ENCODE results near the gene GK.
"Not testable (repeated sequence)": the region's sequence is repeated elsewhere in the genome, so short reads cannot be mapped to it uniquely, and the experiment has no call there.

Gene GK

DNA sequence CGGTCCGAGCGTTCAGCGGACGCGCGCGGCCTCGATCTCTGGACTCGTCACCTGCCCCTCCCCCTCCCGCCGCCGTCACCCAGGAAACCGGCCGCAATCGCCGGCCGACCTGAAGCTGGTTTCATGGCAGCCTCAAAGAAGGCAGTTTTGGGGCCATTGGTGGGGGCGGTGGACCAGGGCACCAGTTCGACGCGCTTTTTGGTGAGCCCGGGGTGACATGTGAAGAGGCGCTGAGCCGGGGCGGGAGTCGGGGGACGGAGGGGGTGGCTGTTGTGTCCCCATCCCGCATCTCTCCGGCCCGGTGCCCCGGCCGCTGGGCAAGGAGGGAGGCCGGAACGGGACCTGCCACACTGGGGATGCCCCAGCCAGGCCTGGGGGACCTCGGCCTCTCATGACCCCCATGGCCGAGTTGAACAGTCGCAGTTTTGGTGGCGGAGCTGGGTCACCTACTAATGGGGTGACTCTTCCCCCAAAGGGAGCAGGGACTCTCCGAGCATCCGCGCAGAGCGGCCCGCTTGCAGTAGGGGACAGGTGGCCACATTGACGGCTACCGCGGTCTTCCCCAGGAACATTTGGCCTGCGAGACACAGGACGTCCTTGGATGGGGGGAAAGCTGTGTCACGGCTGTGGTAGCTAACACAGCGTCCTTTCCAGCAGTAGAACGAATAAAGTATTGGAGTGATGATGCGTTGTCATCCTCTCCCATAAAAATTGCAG lies at the start of gene GK:
TSS of gene GK (plus strand) at position 9 of the 717 bp plus-strand sequence. CDS start at position 124, 115 bp downstream.
- DNase-seq = peak in 2 of 4 experiments; percentile 2 to 21

DNA sequence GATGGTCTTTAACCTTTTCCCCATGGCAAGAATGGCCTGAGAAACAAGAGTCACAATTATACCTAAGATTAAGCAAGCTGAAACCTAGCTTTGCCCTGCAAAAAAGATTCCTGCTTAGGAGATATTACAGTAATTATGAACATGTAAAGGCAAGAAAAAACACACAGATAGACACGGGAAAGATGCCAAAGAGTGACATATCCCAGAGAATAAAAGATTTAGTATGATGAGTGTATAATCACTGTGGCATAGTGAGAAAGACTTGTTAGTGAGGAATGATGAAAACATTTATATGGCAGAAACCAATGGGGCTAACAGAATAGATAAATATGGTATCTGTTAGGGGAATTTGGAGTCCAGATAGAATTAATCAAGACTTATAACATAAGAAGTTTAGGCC lies 46.1 kb upstream of the GK start:
- DNase-seq = no peak

DNA sequence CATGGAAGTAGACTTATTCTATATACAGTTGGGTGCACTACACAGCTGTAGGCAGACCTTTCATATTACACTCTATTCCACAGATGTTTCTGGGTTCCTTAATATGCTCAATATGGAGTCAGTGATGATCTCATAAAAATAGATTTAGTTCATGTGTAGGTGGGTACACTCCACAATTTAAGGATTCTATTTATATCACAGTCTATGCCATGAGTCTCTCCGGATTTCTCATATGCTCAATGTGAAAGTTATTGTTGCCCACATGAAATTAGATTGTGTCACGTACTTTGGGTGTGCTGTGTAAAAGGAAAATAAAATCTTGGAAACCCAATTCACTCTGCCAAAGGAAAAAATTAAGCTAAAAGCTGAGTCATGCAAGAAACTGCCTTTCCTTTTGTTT lies 43.2 kb upstream of the GK start:
- no peak for DNase-seq

DNA sequence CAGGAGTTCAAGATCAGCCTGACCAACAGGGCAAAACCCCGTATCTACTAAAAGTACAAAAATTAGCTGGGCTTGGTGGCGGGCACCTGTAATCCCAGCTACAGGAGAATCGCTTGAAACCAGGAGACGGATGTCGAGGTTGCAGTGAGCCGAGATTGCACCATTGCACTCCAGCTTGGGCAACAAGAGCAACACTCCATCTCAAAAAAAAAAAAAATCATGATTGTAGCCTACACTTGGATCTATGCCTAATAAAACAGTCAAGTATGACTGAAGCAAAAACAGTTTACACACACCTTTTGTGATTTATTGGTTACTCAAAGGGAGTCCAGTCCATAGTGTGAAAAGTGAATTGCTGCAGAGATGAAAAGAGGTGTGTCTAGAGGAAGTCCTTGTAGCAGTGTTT lies 41.0 kb upstream of the GK start:
- DNase-seq = no peak

DNA sequence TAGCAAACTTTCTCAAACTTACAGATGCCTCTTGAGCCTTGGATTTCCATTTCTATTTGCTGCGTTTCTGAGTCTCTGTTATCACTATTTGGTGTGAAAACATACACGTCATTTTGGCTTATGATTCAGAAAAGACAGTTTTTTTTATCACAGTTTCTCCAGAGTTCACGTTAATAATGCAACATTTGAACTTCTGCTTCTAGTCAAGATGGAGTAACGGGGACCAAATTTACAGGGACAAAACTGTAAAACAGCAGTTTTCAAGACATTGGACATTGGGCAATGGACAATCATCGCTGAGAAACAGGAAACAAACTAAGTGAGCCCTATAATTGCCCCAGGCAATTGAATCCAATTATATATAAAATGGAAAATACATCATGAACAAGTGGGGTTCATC lies 39.5 kb upstream of the GK start:
- DNase-seq = no peak

DNA sequence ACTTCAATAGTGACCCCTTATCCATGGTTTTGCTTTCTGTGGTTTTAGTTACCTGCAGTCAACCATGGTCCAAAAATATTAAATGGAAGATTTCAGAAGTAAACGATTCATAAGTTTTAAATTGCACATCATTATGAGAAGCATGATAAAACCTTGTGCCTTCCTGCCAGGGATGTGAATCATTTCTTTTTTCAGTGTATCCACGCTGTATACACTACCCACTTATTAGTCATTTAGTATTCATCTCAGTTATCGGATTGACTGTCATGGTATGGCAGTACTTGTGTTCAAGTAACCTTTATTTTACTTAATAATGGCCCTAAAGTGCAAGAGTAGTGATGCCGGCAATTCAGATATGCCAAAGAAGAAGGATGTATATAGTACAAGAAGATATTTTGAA lies 38.0 kb upstream of the GK start:
- no peak for DNase-seq

DNA sequence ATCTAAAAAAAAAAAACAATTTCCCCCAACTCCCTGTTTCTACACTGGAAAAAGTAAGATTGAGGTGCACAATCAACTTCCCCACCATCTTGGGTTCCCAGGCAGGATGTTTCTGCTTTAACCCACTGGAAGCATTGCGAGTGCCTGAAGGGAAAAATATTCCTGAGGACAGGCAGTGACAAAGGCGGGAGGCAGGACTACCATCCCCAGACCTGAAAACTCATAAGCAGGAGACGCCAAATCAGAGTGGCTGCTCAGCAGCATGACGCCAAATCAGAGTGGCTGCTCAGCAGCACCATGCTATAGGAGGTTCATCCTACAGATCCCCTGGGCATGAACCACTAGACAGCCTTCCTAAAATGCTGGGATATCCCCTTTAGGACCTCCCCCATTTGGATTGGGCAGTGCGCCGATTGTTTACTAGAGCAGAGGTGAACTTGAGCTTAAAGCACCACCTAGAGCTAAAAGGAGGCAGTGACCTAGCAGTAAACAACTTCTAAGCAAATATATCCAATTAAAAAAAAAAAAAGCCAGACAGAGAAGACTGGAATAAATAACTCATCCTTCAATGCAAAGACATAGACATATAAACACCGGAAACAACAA lies 35.0 kb upstream of the GK start:
- DNase-seq = no peak

DNA sequence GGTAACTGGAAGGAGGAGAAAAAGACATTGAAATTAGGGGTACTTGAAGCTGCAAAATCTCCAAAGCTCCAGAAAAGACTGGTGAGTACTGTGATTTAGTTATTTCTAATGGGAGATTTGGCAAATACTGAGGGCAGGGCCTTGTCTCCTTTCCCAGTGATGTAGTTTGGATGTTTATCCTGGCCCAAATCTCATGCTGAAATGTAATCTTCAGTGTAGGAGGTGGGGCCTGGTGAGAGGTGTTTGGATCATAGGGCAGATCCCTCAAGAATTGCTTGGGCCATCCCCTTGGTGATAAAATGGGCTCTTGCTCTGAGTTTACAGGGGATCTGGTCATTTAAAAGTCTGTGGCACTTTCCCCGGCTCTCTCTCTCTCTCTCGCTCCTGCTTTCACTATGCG lies 33.1 kb upstream of the GK start:
- no peak for DNase-seq

DNA sequence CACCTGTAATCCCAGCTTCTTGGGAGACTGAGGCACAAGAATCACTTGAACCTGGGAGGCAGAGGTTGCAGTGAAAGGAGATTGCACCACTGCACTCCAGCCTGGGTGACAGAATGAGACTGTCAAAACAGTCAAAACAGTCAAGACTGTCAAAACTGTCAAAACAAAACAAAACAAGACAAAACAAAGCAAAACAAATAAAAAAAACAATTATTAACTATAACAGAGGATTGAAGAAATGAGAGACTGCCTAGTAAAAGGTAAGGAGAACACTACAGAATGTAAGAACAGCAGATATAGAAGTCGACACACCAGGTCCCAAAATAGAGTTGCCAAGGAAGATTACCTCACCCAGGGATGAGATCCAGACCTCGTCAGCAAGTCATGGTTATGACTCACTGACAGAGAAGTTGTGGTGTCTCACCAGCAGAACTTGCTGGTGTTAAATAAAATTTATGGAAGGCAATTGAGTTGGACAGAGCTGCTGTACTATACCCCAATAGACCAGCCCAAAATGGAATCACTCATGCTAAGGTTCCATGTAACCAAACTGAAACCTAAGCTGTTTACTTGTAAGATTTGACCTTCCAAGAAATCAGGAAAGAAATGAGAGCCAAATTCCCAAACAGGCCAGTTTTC lies 32.1 kb upstream of the GK start:
- DNase-seq = no peak

DNA sequence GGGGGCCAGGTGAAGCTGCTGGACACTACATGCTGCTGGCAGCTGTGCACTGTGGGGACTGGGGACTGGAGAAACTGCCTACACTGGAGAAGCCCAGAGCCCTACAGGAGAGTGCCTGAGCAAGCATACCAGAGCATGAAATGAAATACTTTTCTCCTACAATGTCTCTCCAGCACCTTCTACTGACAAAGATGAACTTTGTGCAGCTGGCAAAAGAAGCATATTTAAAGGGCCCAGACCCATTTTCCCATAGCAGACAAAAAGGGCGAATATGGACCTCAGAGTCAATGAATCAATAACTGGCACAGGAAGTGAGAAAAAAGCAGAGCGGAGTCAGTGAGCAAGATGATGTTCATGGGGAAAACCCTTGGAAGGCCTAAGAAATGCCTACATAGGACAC lies 30.9 kb upstream of the GK start:
- no peak for DNase-seq

DNA sequence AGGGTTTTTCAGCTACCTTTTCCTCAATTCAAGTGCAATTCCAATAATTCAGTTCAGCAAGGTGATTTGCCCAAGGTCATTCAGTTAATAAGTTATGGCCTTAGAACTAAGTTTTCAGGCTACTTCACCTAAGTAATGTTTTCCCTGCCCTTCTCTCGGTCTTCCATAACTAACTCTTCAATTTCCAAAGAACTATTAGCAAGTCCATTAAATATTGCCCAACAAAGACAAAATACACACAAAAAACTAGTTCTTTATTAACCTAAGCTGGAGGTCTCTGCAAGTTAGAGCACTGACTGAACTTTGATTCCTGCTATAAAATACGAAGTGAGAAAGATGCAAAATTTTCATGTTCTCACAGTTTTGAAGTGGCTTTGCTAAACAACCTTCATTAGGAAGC lies 26.8 kb upstream of the GK start:
- no peak for DNase-seq

DNA sequence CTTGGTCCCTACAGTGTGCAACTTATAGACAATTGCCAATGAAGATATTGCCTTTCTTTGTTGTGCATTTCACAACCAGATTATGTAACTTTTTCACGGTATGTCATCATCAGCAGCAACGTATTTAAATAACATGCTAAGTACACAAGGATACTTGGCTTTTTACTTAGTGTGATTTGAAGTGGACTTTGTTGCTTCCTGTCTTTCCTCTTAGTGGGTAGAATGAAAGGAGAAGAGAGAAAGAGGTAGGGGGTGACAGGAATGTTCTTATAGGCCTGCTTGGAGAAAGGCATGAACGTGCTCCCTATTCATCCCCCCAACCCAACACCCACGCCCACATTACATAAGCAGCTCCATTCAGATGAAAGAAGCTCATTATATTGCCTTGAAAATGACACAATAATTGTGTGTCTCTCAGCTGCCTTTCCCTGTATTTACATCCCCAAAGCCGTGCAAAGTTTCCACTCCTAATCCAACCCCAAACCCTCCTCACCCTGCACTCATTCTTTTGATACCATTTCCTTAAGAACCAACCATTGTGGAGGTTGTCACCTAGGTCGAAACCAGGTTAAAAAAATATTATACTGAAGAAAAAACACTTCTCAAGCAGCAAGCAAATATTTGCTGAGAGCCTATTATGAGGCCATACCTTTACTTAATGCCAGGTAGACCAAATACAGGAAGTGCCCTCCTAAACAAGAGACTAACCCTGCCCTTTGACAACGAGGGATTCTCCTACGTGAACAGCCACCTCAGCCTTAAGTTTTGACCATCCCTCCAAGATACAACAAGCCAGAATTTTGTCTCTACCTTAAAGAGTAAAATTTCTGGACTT lies 25.2 kb upstream of the GK start:
- DNase-seq = no peak

DNA sequence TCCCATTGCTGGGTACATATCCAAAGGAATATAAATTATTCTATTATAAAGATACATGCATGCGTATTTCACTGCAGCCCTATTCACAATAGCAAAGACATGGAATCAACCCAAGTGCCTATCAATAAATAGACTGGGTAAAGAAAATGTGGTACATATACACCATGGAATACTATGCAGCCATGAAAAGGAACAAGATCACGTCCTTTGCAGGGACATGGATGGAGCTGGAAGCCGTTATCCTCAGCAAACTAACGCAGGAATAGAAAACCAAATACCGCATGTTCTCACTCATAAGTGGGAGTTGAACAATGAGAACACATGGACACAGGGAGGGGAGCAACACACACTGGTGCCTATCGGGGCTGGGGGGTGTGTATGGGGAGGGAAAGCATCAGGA lies 19.2 kb upstream of the GK start:
- DNase-seq = not testable (repeated sequence)

DNA sequence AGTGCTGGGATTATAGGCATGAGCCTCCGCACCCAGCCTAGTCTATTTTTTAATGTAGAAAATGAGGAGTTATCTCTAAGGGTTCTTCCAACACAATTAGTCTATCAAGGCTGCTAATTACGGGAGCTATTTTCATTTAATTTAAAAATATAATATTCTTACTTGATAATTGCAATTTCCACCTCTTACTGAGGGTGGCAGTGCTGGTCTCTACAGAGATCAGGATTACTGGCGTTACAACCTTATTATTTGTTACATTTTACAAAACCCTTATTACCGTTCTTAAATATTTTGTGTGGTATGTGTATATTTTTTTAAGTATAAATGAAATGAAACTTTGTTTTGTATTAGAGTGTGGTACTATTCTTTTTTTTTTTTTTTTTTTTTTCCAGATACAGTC lies 17.6 kb upstream of the GK start:
- DNase-seq = no peak

DNA sequence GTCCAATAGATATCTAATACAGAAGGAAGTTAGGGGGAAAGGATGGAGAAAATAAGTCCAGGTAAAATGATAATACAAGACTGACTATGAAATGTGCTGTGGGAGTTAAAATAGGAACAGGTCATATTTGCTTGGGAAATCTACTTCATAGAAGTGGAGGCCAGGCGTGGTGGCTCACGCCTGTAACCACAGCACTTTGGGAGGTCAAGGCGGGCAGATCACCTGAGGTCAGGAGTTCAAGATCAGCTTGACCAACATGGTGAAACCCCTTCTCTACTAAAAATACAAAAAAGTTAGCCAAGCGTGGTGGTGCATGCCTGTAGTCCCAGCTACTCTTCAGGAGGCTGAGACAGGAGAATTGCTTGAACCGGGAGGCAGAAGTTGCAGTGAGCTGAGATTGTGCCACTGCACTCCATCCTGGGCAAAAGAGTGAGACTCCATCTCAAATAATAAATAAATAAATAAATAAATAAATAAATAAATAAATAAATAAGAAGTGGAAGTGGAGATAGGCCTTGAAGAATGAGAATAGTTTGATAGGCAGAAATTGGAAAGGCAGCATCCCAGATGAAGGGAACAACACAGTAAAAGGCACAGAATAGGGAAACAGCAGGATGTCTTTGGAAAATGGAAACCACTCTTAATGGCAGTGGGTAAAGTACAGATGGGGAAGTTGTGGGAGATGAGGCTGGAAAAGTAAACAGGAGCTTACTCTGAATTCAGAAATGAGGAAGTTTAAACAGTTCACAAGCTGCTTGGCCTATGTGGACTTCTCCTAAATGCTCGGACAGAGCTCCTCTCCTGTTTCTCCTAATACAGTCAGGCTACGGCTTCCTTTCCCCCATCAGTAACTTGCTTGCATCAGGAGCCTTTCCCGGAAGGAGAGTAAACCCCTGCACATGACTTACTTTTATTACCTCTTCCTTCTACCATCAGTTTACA lies 15.1 kb upstream of the GK start:
- no peak for DNase-seq

DNA sequence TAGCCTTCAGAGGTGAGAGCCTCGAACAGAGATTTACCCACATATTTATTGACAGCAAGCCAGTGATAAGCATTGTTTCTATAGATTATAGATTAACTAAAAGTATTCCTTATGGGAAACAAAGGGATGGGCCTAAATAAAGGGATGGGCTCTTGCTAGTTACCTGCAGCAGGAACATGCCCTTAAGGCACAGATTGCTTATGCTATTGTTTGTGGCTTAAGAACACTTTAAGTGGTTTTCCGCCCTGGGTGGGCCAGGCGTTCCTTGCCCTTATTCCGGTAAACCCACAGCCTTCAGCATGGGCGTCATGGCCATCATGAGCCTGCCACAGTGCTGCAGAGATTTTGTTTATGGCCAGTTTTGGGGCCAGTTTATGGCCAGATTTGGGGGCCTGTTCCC lies 13.5 kb upstream of the GK start:
- DNase-seq = not testable (repeated sequence)

DNA sequence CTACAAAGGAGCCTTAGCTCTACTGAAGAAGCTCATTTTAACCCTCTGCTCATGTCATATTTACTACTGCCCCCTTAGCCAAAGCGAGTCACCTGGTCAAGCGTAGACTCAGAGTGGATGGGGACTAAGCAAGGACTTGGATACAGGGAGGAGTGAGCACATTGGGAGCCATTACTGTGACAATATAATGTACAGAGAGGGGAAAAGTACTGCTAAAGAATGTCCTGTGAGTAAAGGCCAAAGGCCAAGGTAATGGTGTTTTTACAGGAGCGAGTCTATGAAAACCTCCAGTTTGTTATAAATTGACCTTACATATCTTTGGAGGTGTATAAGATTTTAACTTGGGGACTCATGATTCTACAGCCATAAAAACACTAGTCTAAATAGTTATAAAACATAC lies 10.6 kb upstream of the GK start:
- DNase-seq = no peak

DNA sequence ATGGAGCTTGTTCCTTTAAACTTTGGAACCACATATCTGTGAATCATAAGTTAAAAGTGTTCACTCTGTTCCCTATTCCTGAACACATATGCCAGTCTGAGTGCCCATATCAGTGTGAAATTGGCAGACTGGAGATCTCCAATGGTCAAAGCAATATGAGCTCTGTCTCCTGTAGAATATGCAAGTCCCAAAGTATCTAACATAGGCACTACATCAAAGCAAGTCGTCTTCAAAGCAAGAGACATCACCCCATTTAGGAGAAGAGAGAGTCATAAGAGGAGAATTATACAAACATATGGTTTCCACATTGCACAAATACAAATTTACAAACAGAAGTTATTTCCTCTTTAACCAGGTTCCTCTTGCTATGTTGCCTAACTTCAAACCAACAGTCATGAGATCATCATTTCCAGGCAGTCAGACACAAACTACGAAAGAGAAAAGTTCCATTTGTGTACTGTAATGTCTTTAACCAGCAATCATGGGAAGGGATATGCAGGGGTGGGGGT lies 9.9 kb upstream of the GK start:
- no peak for DNase-seq

DNA sequence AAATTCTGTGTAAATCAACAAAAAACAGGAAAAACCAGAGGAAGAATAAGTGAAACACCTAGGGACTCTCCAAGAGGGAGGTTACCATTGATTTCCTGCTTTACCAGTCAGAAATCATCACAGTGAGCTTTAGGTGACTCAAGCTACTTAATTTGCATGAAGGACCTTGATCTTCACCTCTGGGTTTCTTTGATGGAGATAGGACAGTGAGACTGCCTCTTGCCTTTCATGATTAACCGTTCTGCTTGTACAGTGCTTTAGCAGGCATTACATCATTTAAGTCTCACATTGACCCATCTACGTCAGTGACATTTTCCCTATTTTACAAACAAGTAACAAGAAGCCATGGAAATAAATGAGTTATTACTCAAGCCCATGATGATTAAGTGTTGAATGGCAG lies 3.4 kb upstream of the GK start:
- DNase-seq = no peak

DNA sequence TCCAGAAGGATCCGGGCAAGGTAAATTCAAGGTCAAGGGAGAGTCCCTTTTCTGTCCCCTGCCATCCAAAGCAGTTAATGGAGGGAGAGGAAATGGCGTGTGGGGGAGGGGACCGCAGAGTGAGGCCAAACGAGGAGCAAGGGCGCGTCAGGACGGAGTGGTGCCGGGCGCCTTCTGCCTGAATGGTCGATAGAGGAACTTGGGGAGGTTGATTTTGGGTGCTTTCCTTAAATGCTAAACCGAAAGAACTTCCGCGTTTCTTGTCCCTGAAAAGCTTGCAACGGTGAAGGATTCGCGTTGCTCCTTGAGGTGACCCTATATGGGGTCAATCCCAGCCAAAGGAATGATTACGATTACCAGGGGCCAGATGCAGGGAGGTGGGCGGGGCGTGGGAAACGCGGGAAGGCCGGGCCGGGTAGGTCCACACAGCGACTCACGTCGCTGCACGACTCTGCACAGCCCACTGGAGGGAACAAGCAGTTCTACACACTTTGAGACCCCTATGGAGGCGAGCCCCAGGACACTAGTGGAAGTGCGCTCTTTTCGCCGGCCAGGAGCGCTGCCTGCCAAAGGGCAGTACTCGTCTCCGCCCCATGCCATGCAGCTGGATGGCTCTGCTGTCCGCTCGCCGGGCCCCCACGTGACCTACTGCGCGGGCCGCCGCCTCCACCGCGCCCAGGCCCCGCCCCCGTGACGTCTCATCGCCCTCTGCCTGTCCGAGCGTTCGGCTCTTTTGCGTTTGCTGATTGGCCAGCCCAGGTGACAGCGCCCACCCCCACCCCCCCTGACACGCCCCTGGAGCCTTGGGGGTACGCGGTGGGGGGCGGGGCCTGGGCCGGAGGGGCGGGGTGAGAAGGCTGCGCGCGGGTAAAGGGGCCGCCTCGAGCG lies 452 bp upstream of the GK start:
- DNase-seq = peak; percentile 48 to 85 (median 70)

DNA sequence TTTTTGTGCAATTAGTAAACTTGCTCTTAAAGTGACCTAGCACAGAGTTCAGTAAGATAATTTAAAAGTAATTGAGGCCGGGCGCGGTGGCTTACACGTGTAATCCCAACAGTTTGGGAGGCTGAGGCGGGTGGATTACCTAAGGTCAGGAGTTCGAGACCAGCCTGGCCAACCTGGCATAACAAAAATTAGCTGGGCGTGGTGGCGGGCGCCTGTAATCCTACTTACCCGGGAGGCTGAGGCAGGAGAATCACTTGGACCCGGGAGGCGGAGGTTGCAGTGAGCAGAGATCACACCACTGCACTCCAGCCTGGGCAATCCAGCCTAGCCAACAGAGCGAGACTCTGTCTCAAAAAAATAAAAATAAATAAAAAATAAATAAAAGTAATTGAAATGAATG lies 1.2 kb downstream of the GK start:
- DNase-seq = not testable (repeated sequence)
